HEK293 (cell line): Measurements from ENCODE around the gene DISC1.
A peak's percentile ranks its signal among the peaks of the same experiment; 100 is the strongest.

Experiments
- GLI2 ChIP-seq: fragments of 450-650 bp; formaldehyde crosslinking; IDR thresholded peaks from 2 replicates; pipeline ENCODE4; 2017; ENCODE audit warnings: missing biosample characterization, missing genetic modification characterization, low read depth, borderline replicate concordance
- HIC1 ChIP-seq: fragments of 450-650 bp; formaldehyde crosslinking; IDR thresholded peaks from 2 replicates; pipeline ENCODE4 v1.5.1; 2016; ENCODE audit warnings: missing biosample characterization, missing genetic modification characterization
- HOXD13 ChIP-seq: sonication (generic); formaldehyde crosslinking; IDR thresholded peaks from 2 replicates; pipeline ENCODE4 v1.8.0; 2022; ENCODE audit warnings: missing genetic modification reagents, borderline replicate concordance
- KLF1 ChIP-seq: fragments of 450-650 bp; formaldehyde crosslinking; IDR thresholded peaks from 2 replicates; pipeline ENCODE4 v1.5.1; 2016; ENCODE audit warnings: missing biosample characterization, missing genetic modification characterization
- KLF10 ChIP-seq: fragments of 450-650 bp; IDR thresholded peaks from 2 replicates; pipeline ENCODE4 v1.5.1; 2018; ENCODE audit warnings: missing biosample characterization, mild to moderate bottlenecking, missing genetic modification characterization
- KLF8 ChIP-seq: fragments of 450-650 bp; formaldehyde crosslinking; IDR thresholded peaks from 2 replicates; pipeline ENCODE4 v1.5.1; 2016; ENCODE audit warnings: missing biosample characterization, missing genetic modification characterization
- MYNN ChIP-seq: fragments of 450-650 bp; formaldehyde crosslinking; IDR thresholded peaks from 2 replicates; pipeline ENCODE4 v1.5.1; 2016; ENCODE audit warnings: missing biosample characterization, missing genetic modification characterization, borderline replicate concordance
- OVOL3 ChIP-seq: fragments of 450-650 bp; formaldehyde crosslinking; IDR thresholded peaks from 2 replicates; pipeline ENCODE4 v1.5.1; 2016; ENCODE audit warnings: missing biosample characterization, missing genetic modification characterization
- PRDM6 ChIP-seq: fragments of 450-650 bp; formaldehyde crosslinking; IDR thresholded peaks from 2 replicates; pipeline ENCODE4 v1.5.1; 2017; ENCODE audit warnings: missing biosample characterization, missing genetic modification characterization
- RBAK ChIP-seq: fragments of 450-650 bp; formaldehyde crosslinking; IDR thresholded peaks from 2 replicates; pipeline ENCODE4 v1.5.1; 2016; ENCODE audit warnings: missing biosample characterization, missing genetic modification characterization
- SALL2 ChIP-seq: fragments of 450-650 bp; formaldehyde crosslinking; IDR thresholded peaks from 2 replicates; pipeline ENCODE4 v1.5.0; 2017; ENCODE audit warnings: missing biosample characterization, mild to moderate bottlenecking, missing genetic modification characterization, borderline replicate concordance
- TSHZ1 ChIP-seq: fragments of 450-650 bp; formaldehyde crosslinking; IDR thresholded peaks from 2 replicates; pipeline ENCODE4 v1.5.1; 2016; ENCODE audit warnings: missing biosample characterization, missing genetic modification characterization, borderline replicate concordance
- ZEB2 ChIP-seq: fragments of 450-650 bp; formaldehyde crosslinking; IDR thresholded peaks from 2 replicates; pipeline ENCODE4 v1.5.1; 2016; ENCODE audit warnings: missing biosample characterization, missing genetic modification characterization
- ZFP37 ChIP-seq: fragments of 450-650 bp; formaldehyde crosslinking; IDR thresholded peaks from 2 replicates; pipeline ENCODE4 v1.5.1; 2016; ENCODE audit warnings: missing biosample characterization, missing genetic modification characterization
- ZNF10 ChIP-seq: fragments of 450-650 bp; formaldehyde crosslinking; IDR thresholded peaks from 2 replicates; pipeline ENCODE4 v1.5.1; 2017; ENCODE audit warnings: missing biosample characterization, missing genetic modification characterization
- ZNF114 ChIP-seq: fragments of 450-650 bp; formaldehyde crosslinking; IDR thresholded peaks from 2 replicates; pipeline ENCODE4 v1.5.0; 2017; ENCODE audit warnings: missing biosample characterization, missing genetic modification characterization
- ZNF133 ChIP-seq: fragments of 450-650 bp; formaldehyde crosslinking; IDR thresholded peaks from 2 replicates; pipeline ENCODE4 v1.5.1; 2016; ENCODE audit warnings: missing biosample characterization, missing genetic modification characterization
- ZNF184 ChIP-seq: fragments of 450-650 bp; IDR thresholded peaks from 2 replicates; pipeline ENCODE4 v1.5.1; 2018; ENCODE audit warnings: missing biosample characterization, mild to moderate bottlenecking, missing genetic modification characterization
- ZNF223 ChIP-seq: fragments of 450-650 bp; formaldehyde crosslinking; IDR thresholded peaks from 2 replicates; pipeline ENCODE4 v1.5.1; 2016; ENCODE audit warnings: missing biosample characterization, missing genetic modification characterization
- ZNF280C ChIP-seq: fragments of 450-650 bp; formaldehyde crosslinking; IDR thresholded peaks from 2 replicates; pipeline ENCODE4 v1.5.1; 2016; ENCODE audit warnings: missing biosample characterization, missing genetic modification characterization
- ZNF449 ChIP-seq: fragments of 450-650 bp; formaldehyde crosslinking; IDR thresholded peaks from 2 replicates; pipeline ENCODE4 v1.5.1; 2017; ENCODE audit warnings: missing biosample characterization, mild to moderate bottlenecking, missing genetic modification characterization, moderate library complexity
- ZNF521 ChIP-seq: fragments of 450-650 bp; formaldehyde crosslinking; IDR thresholded peaks from 2 replicates; pipeline ENCODE4 v1.5.1; 2017; ENCODE audit warnings: missing biosample characterization, mild to moderate bottlenecking, missing genetic modification characterization
- ZNF585B ChIP-seq: fragments of 450-650 bp; formaldehyde crosslinking; IDR thresholded peaks from 2 replicates; pipeline ENCODE4 v1.5.1; 2016; ENCODE audit warnings: missing biosample characterization, missing genetic modification characterization
- ZNF621 ChIP-seq: fragments of 450-650 bp; formaldehyde crosslinking; IDR thresholded peaks from 2 replicates; pipeline ENCODE4 v1.5.1; 2017; ENCODE audit warnings: missing biosample characterization, missing genetic modification characterization
- ZNF629 ChIP-seq: fragments of 450-650 bp; formaldehyde crosslinking; IDR thresholded peaks from 2 replicates; pipeline ENCODE4 v1.5.1; 2017; ENCODE audit warnings: missing biosample characterization, missing genetic modification characterization
- ZNF639 ChIP-seq: fragments of 450-650 bp; formaldehyde crosslinking; IDR thresholded peaks from 2 replicates; pipeline ENCODE4 v1.5.1; 2016; ENCODE audit warnings: missing biosample characterization, missing genetic modification characterization
- ZNF791 ChIP-seq: fragments of 450-650 bp; formaldehyde crosslinking; IDR thresholded peaks from 2 replicates; pipeline ENCODE4 v1.5.1; 2016; ENCODE audit warnings: missing biosample characterization, missing genetic modification characterization

The DISC1 gene

GRCh38 chr1:231985296-231986023 is 358.9 kb downstream of the DISC1 start (continued):
- no peak for TF ChIP-seq HOXD13 (CRISPR knock-in tag)
- 0 out of 2 replicates have a peak, but pooled peaks have one; percentile 45 for TF ChIP-seq ZEB2 (tag by site-specific recombination)
- TF ChIP-seq ZNF791 (tag by site-specific recombination), result no peak
- TF ChIP-seq PRDM6, result peak; percentile 87
- TF ChIP-seq ZNF10, result peak; percentile 91
- TF ChIP-seq ZFP37, result no peak
- TF ChIP-seq ZNF133 (tag by site-specific recombination), result peak; percentile 42; the same call in 1 of the 2 replicates
- TF ChIP-seq ZNF521 (tag by site-specific recombination), result no peak
- TF ChIP-seq KLF1 (tag by site-specific recombination), result no peak
- no peak for TF ChIP-seq ZNF114 (tag by site-specific recombination)
- peak; percentile 25; the same call in 1 of the 2 replicates for TF ChIP-seq ZNF639 (tag by site-specific recombination)
- peak; percentile 69 for TF ChIP-seq ZNF184
- TF ChIP-seq OVOL3, result peak; percentile 65; the same call in 1 of the 2 replicates
- TF ChIP-seq GLI2 (tag by site-specific recombination), result 0 out of 2 replicates have a peak, but pooled peaks have one; percentile 18
- peak; percentile 57; the same call in 1 of the 2 replicates for TF ChIP-seq ZNF629 (tag by site-specific recombination)
- TF ChIP-seq TSHZ1 (tag by site-specific recombination), result peak; percentile 86; the same call in 1 of the 2 replicates
- no peak for TF ChIP-seq RBAK (tag by site-specific recombination)
- TF ChIP-seq ZNF585B (tag by site-specific recombination), result no peak
- no peak for TF ChIP-seq KLF10 (tag by site-specific recombination)
- 0 out of 2 replicates have a peak, but pooled peaks have one; percentile 20 for TF ChIP-seq ZNF449 (tag by site-specific recombination)
- peak; percentile 84 for TF ChIP-seq KLF8 (tag by site-specific recombination)
- TF ChIP-seq ZNF223, result no peak
- peak; percentile 72 for TF ChIP-seq HIC1 (tag by site-specific recombination)
- no peak for TF ChIP-seq ZNF280C (tag by site-specific recombination)
- no peak for TF ChIP-seq SALL2 (tag by site-specific recombination)
- TF ChIP-seq MYNN (tag by site-specific recombination), result no peak
- TF ChIP-seq ZNF621 (tag by site-specific recombination), result no peak
